ENCODE results near the gene ST6GALNAC6.
"Not testable (repeated sequence)": the region's sequence is repeated elsewhere in the genome, so short reads cannot be mapped to it uniquely, and the experiment has no call there.

Gene ST6GALNAC6

GRCh38 chr9:127887792-127888191 lies 11.6 kb downstream of the ST6GALNAC6 start:
- DNase-seq, result no peak

GRCh38 chr9:127886401-127886972 lies 12.9 kb downstream of the ST6GALNAC6 start:
- no peak for DNase-seq

GRCh38 chr9:127885508-127886281 lies 13.7 kb downstream of the ST6GALNAC6 start:
- DNase-seq, result no peak

GRCh38 chr9:127884976-127885490 lies 14.4 kb downstream of the ST6GALNAC6 start:
- no peak for DNase-seq

- no peak for DNase-seq
These were observed 14.9 kb downstream of the ST6GALNAC6 start for GRCh38 chr9:127884427-127884911.

- no peak for DNase-seq
These were observed 15.4 kb downstream of the ST6GALNAC6 start for GRCh38 chr9:127883959-127884358.

- DNase-seq, result not testable (repeated sequence)
These were observed 17.7 kb downstream of the ST6GALNAC6 start for GRCh38 chr9:127881715-127882114.

- no peak for DNase-seq
These were observed 19.3 kb downstream of the ST6GALNAC6 start for GRCh38 chr9:127880143-127880542.

GRCh38 chr9:127878652-127879390 lies 20.6 kb downstream of the ST6GALNAC6 start:
- no peak for DNase-seq

GRCh38 chr9:127878001-127878651 lies 21.3 kb downstream of the ST6GALNAC6 start:
- DNase-seq, result no peak

DNA sequence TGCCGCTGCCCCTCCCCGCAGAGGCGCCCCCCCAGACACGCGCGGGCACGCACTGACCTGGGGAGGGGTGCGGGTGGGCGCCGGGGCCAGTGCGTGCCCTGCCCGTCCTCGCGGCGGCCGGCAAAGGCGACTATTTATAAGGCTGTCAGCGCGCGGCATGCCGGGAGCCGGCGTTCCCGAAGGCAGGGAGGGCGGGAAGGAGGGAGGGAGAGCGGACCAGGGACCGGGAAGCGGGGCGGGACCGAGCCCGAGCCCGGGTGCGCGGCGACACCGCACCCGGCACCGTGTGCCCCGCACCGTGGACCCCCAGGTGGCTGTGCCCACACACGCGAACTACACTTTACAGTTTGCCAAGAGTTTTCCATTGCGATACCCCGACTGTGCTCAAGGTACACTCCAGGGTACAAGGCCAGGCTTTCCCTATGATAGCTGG lies 21.8 kb downstream of the ST6GALNAC6 start, which contains the start of gene AK1:
Gene AK1 (minus strand): TSS at position 110 of the 433 bp plus-strand sequence. CDS start 3,058 bp downstream, outside the sequence.
- DNase-seq, result peak; percentile 89

DNA sequence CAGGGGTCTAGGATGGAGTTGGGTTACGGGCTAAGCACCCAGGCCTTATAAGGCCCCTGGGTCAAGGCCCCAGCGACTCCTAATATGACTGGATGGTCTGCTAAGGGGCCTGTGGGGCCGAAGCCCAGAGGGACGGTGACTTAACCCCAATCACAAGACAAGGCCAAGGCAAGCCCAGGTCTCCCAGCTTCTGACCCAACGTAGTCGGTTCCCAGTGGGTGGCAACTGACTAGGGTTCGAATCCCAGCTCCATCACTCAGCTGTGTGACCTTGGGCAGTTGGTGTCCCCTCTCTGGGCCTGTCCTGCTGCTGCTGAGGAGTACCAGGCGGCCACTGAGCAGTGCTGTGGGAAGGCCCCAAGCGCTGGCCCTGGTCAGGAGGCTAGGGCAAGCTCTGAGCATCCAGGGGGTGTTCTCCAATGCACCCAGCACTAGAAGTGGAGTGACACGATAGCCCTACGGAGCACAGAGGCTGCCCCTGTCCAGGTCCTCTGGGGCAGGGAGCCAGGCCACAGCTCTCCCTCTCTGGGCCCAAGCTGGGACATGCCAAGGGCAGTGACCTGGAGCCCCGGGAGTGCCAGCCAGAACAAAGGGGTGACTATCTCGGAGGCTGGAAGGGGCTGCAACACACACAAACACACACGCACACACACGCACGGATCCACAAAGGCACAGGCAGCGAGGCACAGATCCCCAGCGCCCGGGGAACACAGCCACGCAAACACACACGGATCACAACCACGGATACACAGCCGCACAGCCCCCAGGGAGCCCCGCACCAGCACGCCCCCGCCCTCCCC lies 22.4 kb downstream of the ST6GALNAC6 start:
- DNase-seq, result peak; percentile 38

- DNase-seq, result no peak
These were observed 23.2 kb downstream of the ST6GALNAC6 start for GRCh38 chr9:127876026-127876763.

GRCh38 chr9:127875306-127875966 lies 24.0 kb downstream of the ST6GALNAC6 start:
- no peak for DNase-seq

DNA sequence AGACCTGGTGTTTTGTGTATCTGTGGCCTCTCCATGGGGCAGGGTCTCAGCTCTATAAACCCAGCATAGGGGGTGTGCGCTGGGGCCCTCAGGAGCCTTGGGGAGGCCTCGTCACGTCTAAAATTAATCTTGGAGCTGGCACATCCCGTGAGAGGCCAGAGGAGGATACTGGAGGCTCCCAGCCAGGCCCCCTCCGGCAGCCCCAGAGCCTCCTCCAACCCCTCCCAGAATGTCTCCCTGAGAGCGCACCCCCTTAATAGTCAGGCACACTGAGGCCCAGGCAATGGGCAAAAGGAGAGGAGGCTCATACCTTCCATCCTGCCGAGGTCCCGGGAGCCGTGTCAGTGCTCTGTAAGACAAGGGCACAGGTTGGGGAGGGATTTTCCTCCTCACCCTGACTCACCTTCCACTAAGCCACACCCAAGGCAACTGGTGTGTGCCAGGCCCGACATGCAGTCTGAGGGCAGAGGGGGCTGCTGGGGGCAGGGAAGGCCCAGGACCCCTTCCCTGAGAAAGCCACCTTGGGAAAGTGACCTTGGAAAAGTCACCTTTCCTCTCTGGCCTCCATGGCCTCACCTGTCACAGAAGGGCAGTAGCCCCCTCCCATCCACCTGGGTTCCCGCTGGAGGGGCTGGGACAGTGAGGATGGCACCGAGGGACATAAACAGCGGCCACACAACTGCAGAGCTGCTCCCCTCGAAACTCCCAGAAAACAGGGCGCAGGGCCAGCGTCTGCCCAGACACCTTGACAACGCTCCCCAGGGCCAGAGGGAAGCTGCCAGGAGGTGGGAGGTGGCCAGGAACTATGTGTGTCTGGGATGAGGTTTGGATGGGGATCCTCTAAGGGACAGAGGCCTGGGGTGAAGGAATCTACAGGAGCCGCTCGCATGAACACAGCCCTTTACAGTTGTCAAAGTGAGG lies 24.8 kb downstream of the ST6GALNAC6 start:
- DNase-seq, result peak; percentile 50

DNA sequence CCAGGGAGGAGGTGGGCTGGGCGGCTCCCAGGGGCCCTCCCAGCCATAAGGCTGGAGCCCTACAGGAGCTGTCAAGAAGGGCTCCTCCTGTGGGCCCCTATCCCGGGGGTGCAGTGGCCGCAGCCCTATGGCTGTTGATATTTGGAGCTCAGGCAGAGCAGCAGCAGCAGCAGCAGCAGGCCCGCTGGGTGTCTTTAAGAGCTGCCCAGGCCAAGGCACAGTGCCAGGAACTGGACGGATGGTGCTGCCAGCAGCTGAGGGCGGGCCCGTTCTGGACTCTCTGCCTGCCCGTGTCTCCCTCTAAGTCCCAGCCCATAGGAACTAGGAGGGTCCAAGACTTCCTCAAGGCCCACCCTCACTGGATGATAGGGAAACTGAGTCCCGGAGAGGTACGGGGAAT lies 25.5 kb downstream of the ST6GALNAC6 start:
- DNase-seq, result peak; percentile 87

DNA sequence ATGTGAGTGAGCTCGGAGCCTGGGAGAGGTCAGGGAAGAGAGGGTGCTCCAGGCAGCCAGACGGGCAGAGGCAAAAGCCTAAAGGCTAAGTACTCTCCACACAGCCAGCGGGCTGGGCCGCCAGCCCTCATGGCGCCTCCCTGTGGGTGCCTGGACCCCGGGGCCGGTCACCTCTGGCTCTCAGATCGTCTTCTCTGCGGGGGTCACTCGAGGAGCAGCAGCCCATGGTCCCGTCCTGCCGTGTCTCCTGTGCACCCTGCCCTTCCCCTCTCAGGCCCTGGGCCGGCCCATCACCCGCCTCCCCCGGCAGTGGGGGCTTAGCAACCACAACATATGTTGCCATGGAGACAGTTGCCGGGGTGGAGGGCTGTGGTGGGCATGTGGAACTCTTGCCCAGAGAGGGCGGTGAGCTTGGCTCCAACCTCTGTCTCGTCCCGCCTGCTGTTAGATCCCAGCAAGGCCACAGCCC lies 26.1 kb downstream of the ST6GALNAC6 start:
- DNase-seq, result peak; percentile 65

GRCh38 chr9:127872369-127873222 lies 26.8 kb downstream of the ST6GALNAC6 start:
- no peak for DNase-seq
